Loucy (cell line): ENCODE results near the gene LTF.

Source experiments
- H2AFZ ChIP-seq: fragments of 200-600 bp; sonication (generic); 2 replicates; pipeline ENCODE4 v1.6.0; 2016; ENCODE audit warnings: antibody characterized with exemption, mild to moderate bottlenecking, low read length, moderate library complexity
- H3F3A ChIP-seq: fragments of 200-600 bp; 2 replicates; pipeline ENCODE4 v1.6.0; 2016; ENCODE audit warnings: antibody characterized with exemption, low read depth, mild to moderate bottlenecking
- H3K27me3 ChIP-seq: fragments of 200-600 bp; sonication (generic); 2 replicates; pipeline ENCODE4 v1.6.1; 2014; ENCODE audit warnings: low read length, mild to moderate bottlenecking; ENCODE audit not compliant: insufficient read depth, poor library complexity, severe bottlenecking
- H3K36me3 ChIP-seq: fragments of 200-600 bp; sonication (generic); 2 replicates; pipeline ENCODE4 v1.6.1; 2016; ENCODE audit warnings: low read length; ENCODE audit not compliant: insufficient read depth
- H3K4me1 ChIP-seq: fragments of 200-600 bp; sonication (generic); 2 replicates; pipeline ENCODE4 v1.5.1; 2014; ENCODE audit warnings: low read length, mild to moderate bottlenecking; ENCODE audit not compliant: insufficient read depth, poor library complexity, severe bottlenecking
- H3K4me2 ChIP-seq: fragments of 200-600 bp; sonication (generic); 2 replicates; pipeline ENCODE4 v1.6.0; 2014; ENCODE audit warnings: antibody characterized with exemption, low read length, low read depth, mild to moderate bottlenecking; ENCODE audit not compliant: poor library complexity, severe bottlenecking
- H3K4me3 ChIP-seq: fragments of 200-600 bp; sonication (generic); 2 replicates; pipeline ENCODE4 v1.5.1; 2014; ENCODE audit warnings: low read length, mild to moderate bottlenecking, mixed read lengths; ENCODE audit not compliant: poor library complexity, severe bottlenecking
- H3K79me2 ChIP-seq: fragments of 200-600 bp; sonication (generic); 2 replicates; pipeline ENCODE4 v1.6.1; 2014; ENCODE audit warnings: low read length; ENCODE audit not compliant: insufficient read depth
- H3K9ac ChIP-seq: fragments of 200-600 bp; sonication (generic); 2 replicates; pipeline ENCODE4 v1.6.0; 2014; ENCODE audit warnings: mild to moderate bottlenecking, low read depth, low read length, moderate library complexity; ENCODE audit not compliant: poor library complexity, severe bottlenecking
- H3K9me2 ChIP-seq: fragments of 200-600 bp; sonication (generic); replicated peaks from 2 replicates; pipeline ENCODE4 v1.6.1; 2016; ENCODE audit warnings: low read depth, low read length, mixed read lengths
- H3K9me3 ChIP-seq: fragments of 200-600 bp; sonication (generic); 2 replicates; pipeline ENCODE4 v1.6.1; 2014; ENCODE audit warnings: mild to moderate bottlenecking, antibody characterized with exemption, low read length, low read depth; ENCODE audit not compliant: insufficient read depth
- H4K20me1 ChIP-seq: fragments of 200-600 bp; sonication (generic); 2 replicates; pipeline ENCODE4 v1.6.0; 2014; ENCODE audit warnings: antibody characterized with exemption, low read length, mild to moderate bottlenecking; ENCODE audit not compliant: insufficient read depth, poor library complexity, severe bottlenecking
- EZH2phosphoT487 ChIP-seq: fragments of 200-600 bp; IDR thresholded peaks from 2 replicates; pipeline ENCODE4 v1.6.1; 2018; ENCODE audit warnings: antibody characterized with exemption, mild to moderate bottlenecking, moderate library complexity, borderline replicate concordance
- TF ChIP-seq, protein P1 (sequence below): fragments of 200-600 bp; sonication (generic); conservative IDR thresholded peaks from 2 replicates; pipeline ENCODE4 v1.5.1; 2014; ENCODE audit warnings: mild to moderate bottlenecking, antibody characterized with exemption, low read length

The LTF gene

GRCh38 chr3:46442576-46443530, 21.9 kb downstream of the LTF start:
- Histone ChIP-seq H3K9ac (no peak overlapping the region), H3K4me2 (no peak overlapping the region), H3K4me1 (peaks cover 36% of the 10 kb centered on the region), H3F3A (no peaks in the 10 kb centered on the region), H3K9me2 (no peaks in the 10 kb centered on the region), H4K20me1 (no peaks in the 10 kb centered on the region), H3K9me3 (no peaks in the 10 kb centered on the region), H2AFZ (no peak overlapping the region), H3K79me2 (no peaks in the 10 kb centered on the region), H3K36me3 (no peaks in the 10 kb centered on the region), H3K4me3 (no peak overlapping the region), H3K27me3 (no peaks in the 10 kb centered on the region)
- TF ChIP-seq, protein P1, sequence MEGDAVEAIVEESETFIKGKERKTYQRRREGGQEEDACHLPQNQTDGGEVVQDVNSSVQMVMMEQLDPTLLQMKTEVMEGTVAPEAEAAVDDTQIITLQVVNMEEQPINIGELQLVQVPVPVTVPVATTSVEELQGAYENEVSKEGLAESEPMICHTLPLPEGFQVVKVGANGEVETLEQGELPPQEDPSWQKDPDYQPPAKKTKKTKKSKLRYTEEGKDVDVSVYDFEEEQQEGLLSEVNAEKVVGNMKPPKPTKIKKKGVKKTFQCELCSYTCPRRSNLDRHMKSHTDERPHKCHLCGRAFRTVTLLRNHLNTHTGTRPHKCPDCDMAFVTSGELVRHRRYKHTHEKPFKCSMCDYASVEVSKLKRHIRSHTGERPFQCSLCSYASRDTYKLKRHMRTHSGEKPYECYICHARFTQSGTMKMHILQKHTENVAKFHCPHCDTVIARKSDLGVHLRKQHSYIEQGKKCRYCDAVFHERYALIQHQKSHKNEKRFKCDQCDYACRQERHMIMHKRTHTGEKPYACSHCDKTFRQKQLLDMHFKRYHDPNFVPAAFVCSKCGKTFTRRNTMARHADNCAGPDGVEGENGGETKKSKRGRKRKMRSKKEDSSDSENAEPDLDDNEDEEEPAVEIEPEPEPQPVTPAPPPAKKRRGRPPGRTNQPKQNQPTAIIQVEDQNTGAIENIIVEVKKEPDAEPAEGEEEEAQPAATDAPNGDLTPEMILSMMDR, result no peak
- TF ChIP-seq EZH2phosphoT487, result no peak

DNA sequence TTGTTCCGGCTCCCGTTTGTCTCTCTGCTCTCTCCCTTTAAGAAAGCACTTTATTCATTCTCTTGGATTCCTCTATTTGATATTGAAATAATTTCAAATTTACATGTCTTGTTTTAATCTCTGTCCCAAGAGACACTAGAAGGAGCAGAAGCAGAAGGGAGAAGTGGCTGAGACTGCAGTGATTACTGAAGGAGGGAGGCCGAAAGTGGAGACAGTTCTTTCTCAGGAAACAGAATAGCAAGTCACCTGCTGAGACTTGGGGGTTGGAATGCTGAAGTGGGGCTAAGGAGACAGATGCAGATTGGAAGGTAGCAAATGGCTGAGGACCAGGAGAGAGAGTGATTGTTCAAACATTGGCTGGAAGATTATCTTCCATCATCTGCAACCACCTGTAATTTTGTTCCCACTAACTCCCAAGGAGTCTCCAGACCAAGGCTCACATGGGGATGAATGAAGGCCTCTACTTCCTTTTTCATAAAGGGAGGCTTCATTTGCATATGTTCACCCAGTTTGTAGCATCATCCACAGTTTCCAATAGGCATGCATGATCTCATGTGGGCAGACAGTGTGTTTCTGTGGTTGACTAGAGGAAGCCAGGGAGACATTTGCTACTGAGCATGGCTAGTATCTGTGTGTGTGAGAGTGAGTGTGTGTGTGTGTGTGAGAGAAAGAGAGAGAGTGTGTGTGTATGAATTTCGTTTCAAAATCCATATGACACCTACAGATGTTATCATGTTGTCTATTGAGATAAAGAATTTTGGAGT, 24.0 kb downstream of the LTF start:
- H3K4me2 ChIP-seq, result peak overlapping the region; percentile 52

GRCh38 chr3:46438831-46439230, 25.9 kb downstream of the LTF start:
- H3K9ac ChIP-seq, result no peak overlapping the region
- H3K9me3 ChIP-seq, result no peaks in the 10 kb centered on the region
- 0 out of 2 replicates have a peak overlapping the region, but pooled peaks have one; percentile 40 for H2AFZ ChIP-seq

More for the DNA sequence above, 24.0 kb downstream of the LTF start:
- Histone ChIP-seq H3K79me2 (no peaks in the 10 kb centered on the region), H3K9me3 (no peaks in the 10 kb centered on the region), H3K36me3 (no peaks in the 10 kb centered on the region), H3K4me3 (peak overlapping the region; percentile 22), H4K20me1 (no peaks in the 10 kb centered on the region), H2AFZ (peak overlapping the region; percentile 14; the same call in 1 of the 2 replicates), H3K4me1 (peaks cover 39% of the 10 kb centered on the region), H3K9me2 (no peaks in the 10 kb centered on the region), H3F3A (no peaks in the 10 kb centered on the region), H3K27me3 (no peaks in the 10 kb centered on the region), H3K9ac (peak overlapping the region; percentile 21)
- TF ChIP-seq EZH2phosphoT487, result no peak
- TF ChIP-seq, protein P1, result no peak

More at GRCh38 chr3:46438831-46439230, 25.9 kb downstream of the LTF start:
- Histone ChIP-seq H3K4me2 (no peak overlapping the region), H3K27me3 (no peaks in the 10 kb centered on the region), H3K36me3 (no peaks in the 10 kb centered on the region), H3K9me2 (no peaks in the 10 kb centered on the region), H3K4me1 (peaks cover 57% of the 10 kb centered on the region), H3K4me3 (no peak overlapping the region), H4K20me1 (no peaks in the 10 kb centered on the region), H3K79me2 (no peaks in the 10 kb centered on the region), H3F3A (no peaks in the 10 kb centered on the region)
- TF ChIP-seq, protein P1, result no peak
- no peak for TF ChIP-seq EZH2phosphoT487
